ENCODE results near the gene TRMO.

GRCh38 chr9:97866300-97866699 is 56.0 kb downstream of the TRMO start:
- TF ChIP-seq, protein P1, sequence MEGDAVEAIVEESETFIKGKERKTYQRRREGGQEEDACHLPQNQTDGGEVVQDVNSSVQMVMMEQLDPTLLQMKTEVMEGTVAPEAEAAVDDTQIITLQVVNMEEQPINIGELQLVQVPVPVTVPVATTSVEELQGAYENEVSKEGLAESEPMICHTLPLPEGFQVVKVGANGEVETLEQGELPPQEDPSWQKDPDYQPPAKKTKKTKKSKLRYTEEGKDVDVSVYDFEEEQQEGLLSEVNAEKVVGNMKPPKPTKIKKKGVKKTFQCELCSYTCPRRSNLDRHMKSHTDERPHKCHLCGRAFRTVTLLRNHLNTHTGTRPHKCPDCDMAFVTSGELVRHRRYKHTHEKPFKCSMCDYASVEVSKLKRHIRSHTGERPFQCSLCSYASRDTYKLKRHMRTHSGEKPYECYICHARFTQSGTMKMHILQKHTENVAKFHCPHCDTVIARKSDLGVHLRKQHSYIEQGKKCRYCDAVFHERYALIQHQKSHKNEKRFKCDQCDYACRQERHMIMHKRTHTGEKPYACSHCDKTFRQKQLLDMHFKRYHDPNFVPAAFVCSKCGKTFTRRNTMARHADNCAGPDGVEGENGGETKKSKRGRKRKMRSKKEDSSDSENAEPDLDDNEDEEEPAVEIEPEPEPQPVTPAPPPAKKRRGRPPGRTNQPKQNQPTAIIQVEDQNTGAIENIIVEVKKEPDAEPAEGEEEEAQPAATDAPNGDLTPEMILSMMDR (IDR thresholded peaks at IDR 0.05; ENCODE audit: low read depth, low read length) = no peak
- TF ChIP-seq EZH2phosphoT487 (IDR thresholded peaks at IDR 0.05; ENCODE audit: low read depth) = no peak

Data from OCI-LY3 (cell line).